Measurements from ENCODE around the gene CDKAL1.

DNA sequence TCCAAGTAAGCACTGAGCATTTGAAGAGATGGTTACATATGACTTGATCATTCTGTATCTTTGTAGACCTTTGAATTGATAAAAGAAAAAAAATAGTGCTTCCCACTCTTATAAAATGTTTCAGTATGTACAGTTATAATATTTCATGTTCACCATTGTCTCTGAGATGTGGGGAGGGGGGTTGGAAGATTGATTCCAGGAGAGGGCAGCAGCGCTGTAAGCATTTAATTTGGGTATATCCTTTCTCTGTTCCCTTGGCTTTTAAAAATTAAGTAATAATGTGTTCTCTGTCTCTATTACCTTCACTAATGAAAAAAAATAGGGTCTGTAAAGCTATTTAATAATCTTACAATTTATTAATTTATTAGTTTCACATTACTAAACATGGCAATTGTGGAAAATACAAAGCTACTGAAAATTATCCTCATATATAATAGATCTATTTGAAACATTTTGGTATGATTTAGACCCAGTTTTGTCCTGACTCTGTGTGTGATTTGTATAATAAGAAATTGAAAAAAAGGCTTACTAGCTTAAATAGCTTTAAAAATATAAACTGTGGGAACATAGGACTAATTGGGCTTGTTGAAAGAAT lies 341.2 kb downstream of the CDKAL1 start:
- TF ChIP-seq BHLHE40 (IDR thresholded peaks at IDR 0.05; ENCODE audit: borderline replicate concordance) (no peak), SP1 (IDR thresholded peaks at IDR 0.05) (no peak), ZNF384 (IDR thresholded peaks at IDR 0.05) (peak; percentile 57), TARDBP (IDR thresholded peaks at IDR 0.05) (no peak), LEF1 (IDR thresholded peaks at IDR 0.05; ENCODE audit: borderline replicate concordance) (no peak), FOXM1 (IDR thresholded peaks at IDR 0.05; ENCODE audit: borderline replicate concordance) (no peak), ARNT (IDR thresholded peaks at IDR 0.05) (no peak), NFRKB (IDR thresholded peaks at IDR 0.05) (no peak), FOXK2 (IDR thresholded peaks at IDR 0.05) (no peak), ELF4 (IDR thresholded peaks at IDR 0.05) (no peak), SUZ12 (IDR thresholded peaks at IDR 0.05) (no peak), HDGF (IDR thresholded peaks at IDR 0.05; ENCODE audit: borderline replicate concordance) (no peak), L3MBTL2 (conservative IDR thresholded peaks at IDR 0.05) (no peak), FOXA1 (IDR thresholded peaks at IDR 0.05) (no peak)
